ENCODE results near the gene MEGF11.

DNA sequence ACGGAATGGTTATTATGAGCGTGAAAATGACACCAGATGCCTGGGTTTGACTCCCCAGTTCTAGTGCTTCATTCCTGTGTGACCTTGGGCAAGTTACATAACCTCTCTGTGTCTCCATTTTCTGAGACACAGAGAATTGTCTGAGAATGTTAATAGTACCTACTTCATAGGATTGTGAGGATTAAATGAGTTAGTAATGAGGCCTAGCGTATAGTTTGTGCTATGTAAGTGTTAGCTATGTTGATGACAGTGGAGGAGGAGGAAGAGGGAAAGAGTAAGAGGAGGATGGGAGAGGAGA, 150.3 kb downstream of the MEGF11 start:
- no peak for TF ChIP-seq POLR2AphosphoS5 (IDR thresholded peaks at IDR 0.05)
- no peak for TF ChIP-seq POLR2A (IDR thresholded peaks at IDR 0.05)
